Measurements from ENCODE around the gene RNF212.
"Not testable (repeated sequence)": the region's sequence is repeated elsewhere in the genome, so short reads cannot be mapped to it uniquely, and the experiment has no call there.

The RNF212 gene

GRCh38 chr4:1058997-1059665 lies 54.2 kb downstream of the RNF212 start:
- peak overlapping the region; percentile 46 for H3K4me2 ChIP-seq
- H3K27ac ChIP-seq, result no peak overlapping the region
- H3K36me3 ChIP-seq, result no peaks in the 10 kb centered on the region
- no peak for TF ChIP-seq Cebpa-rat (IDR thresholded peaks at IDR 0.05)
- no peak overlapping the region for H3K4me3 ChIP-seq
- no peak overlapping the region for H3K9ac ChIP-seq
- peaks cover 55% of the 10 kb centered on the region for H4K20me1 ChIP-seq
- no peaks in the 10 kb centered on the region for H3K9me3 ChIP-seq
- H3K27me3 ChIP-seq, result peaks cover 97% of the 10 kb centered on the region
- peaks cover 56% of the 10 kb centered on the region for H3K4me1 ChIP-seq

- Histone ChIP-seq H3K9me3 (no peaks in the 10 kb centered on the region), H3K36me3 (no peaks in the 10 kb centered on the region), H3K27me3 (peaks cover 96% of the 10 kb centered on the region), H3K4me2 (peak overlapping the region; percentile 46; the same call in 1 of the 2 replicates), H3K4me3 (no peak overlapping the region), H3K9ac (no peak overlapping the region), H4K20me1 (peaks cover 61% of the 10 kb centered on the region), H3K27ac (no peak overlapping the region), H3K4me1 (peaks cover 57% of the 10 kb centered on the region)
- TF ChIP-seq Cebpa-rat (IDR thresholded peaks at IDR 0.05), result no peak
Observed at GRCh38 chr4:1058198-1058996, 55.0 kb downstream of the RNF212 start.

DNA sequence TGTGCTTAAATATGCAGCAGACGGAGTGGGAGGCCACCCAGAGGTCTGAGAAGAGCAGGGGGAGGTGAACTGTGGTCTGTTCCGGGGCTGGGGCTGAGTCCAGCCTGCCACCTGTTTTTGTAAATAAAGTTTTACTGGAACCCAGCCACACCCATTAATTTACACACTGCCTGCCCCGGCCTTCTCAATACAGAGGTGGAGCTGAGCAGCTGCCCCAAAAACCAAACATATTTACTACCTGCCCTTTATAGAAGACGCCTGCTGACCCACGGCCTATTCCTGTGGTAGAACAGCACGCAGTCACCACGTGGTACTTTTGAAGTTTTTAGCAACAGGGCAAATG lies 56.0 kb downstream of the RNF212 start:
- peaks cover 61% of the 10 kb centered on the region for H3K4me1 ChIP-seq
- H3K27me3 ChIP-seq, result peaks cover 96% of the 10 kb centered on the region
- H3K36me3 ChIP-seq, result no peaks in the 10 kb centered on the region
- peaks cover 70% of the 10 kb centered on the region for H4K20me1 ChIP-seq
- H3K9me3 ChIP-seq, result peaks cover 6% of the 10 kb centered on the region
- H3K4me2 ChIP-seq, result no peak overlapping the region
- no peak overlapping the region for H3K4me3 ChIP-seq
- TF ChIP-seq Cebpa-rat (IDR thresholded peaks at IDR 0.05), result no peak
- no peak overlapping the region for H3K27ac ChIP-seq
- no peak overlapping the region for H3K9ac ChIP-seq

GRCh38 chr4:1056671-1057402 lies 56.5 kb downstream of the RNF212 start:
- H3K27me3 ChIP-seq, result peaks cover 96% of the 10 kb centered on the region

GRCh38 chr4:1055721-1056590 lies 57.4 kb downstream of the RNF212 start:
- Histone ChIP-seq H3K27ac (no peak overlapping the region), H3K4me2 (peak overlapping the region; percentile 78), H3K4me3 (peak overlapping the region; percentile 54; the same call in 1 of the 2 replicates), H3K4me1 (peaks cover 52% of the 10 kb centered on the region), H3K9me3 (peaks cover 18% of the 10 kb centered on the region), H3K36me3 (no peaks in the 10 kb centered on the region), H4K20me1 (peaks cover 60% of the 10 kb centered on the region), H3K27me3 (peaks cover 96% of the 10 kb centered on the region), H3K9ac (no peak overlapping the region)
- TF ChIP-seq Cebpa-rat (IDR thresholded peaks at IDR 0.05), result no peak

More at GRCh38 chr4:1056671-1057402, 56.5 kb downstream of the RNF212 start:
- Histone ChIP-seq H3K4me2 (no peak overlapping the region), H3K27ac (no peak overlapping the region), H3K4me1 (peaks cover 55% of the 10 kb centered on the region), H3K4me3 (no peak overlapping the region), H3K36me3 (no peaks in the 10 kb centered on the region), H3K9me3 (peaks cover 11% of the 10 kb centered on the region), H3K9ac (no peak overlapping the region), H4K20me1 (peaks cover 69% of the 10 kb centered on the region)
- TF ChIP-seq Cebpa-rat (IDR thresholded peaks at IDR 0.05), result no peak

DNA sequence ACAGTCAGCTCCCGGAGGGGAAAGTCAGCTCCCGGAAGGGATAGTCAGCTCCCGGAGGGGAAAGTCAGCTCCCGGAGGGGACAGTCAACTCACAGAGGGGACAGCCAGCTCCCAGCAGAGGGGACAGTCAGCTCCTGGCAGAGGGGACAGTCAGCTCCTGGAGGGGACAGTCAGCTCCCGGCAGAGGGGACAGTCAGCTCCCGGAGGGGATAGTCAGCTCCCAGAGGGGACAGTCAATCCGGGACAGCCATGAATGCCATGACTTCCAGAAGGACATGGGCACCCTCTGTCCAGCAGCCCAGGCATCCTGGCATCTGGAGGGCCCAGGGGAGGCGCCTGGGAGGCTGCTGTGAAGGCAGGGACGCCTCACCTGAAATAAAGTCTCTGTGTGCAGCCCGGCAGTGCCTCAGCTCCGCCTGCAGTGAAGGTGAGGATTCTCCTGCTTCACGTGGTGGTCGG lies 58.1 kb downstream of the RNF212 start:
- not testable (repeated sequence) for H3K9ac ChIP-seq, H3K27ac ChIP-seq, H3K36me3 ChIP-seq
- peak overlapping the region; percentile 78 for H3K4me2 ChIP-seq
- H4K20me1 ChIP-seq, result peaks cover 55% of the 10 kb centered on the region
- peaks cover 18% of the 10 kb centered on the region for H3K9me3 ChIP-seq
- peaks cover 52% of the 10 kb centered on the region for H3K4me1 ChIP-seq
- H3K27me3 ChIP-seq, result peaks cover 95% of the 10 kb centered on the region
- H3K4me3 ChIP-seq, result peak overlapping the region; percentile 54; the same call in 1 of the 2 replicates

DNA sequence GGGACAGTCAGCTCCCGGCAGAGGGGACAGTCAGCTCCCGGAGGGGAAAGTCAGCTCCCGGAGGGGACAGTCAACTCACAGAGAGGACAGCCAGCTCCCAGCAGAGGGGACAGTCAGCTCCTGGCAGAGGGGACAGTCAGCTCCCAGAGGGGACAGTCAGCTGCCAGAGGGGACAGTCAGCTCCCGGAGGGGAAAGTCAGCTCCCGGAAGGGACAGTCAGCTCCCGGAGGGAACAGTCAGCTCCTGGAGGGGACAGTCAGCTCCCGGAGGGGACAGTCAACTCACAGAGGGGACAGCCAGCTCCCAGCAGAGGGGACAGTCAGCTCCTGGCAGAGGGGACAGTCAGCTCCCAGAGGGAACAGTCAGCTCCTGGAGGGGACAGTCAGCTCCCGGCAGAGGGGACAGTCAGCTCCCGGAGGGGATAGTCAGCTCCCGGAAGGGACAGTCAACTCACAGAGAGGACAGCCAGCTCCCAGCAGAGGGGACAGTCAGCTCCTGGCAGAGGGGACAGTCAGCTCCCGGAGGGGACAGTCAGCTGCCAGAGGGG lies 58.6 kb downstream of the RNF212 start:
- Histone ChIP-seq H4K20me1 (peaks cover 55% of the 10 kb centered on the region), H3K9me3 (peaks cover 18% of the 10 kb centered on the region), H3K27me3 (peaks cover 90% of the 10 kb centered on the region), H3K4me1 (peaks cover 52% of the 10 kb centered on the region)
- H3K9ac ChIP-seq, H3K4me3 ChIP-seq, H3K4me2 ChIP-seq, H3K27ac ChIP-seq, H3K36me3 ChIP-seq: not testable (repeated sequence)

GRCh38 chr4:1053891-1054290 lies 59.5 kb downstream of the RNF212 start:
- not testable (repeated sequence) for H3K4me3 ChIP-seq, H3K4me2 ChIP-seq, H3K36me3 ChIP-seq, H3K27ac ChIP-seq, H3K9ac ChIP-seq
- H3K9me3 ChIP-seq, result peaks cover 18% of the 10 kb centered on the region
- H3K4me1 ChIP-seq, result peaks cover 52% of the 10 kb centered on the region
- peaks cover 86% of the 10 kb centered on the region for H3K27me3 ChIP-seq
- H4K20me1 ChIP-seq, result peaks cover 49% of the 10 kb centered on the region

Data from BLaER1 (cell line).